Endothelial cell (in vitro differentiated cells): ENCODE results near the gene PACRG. TPM values are rescaled to one million over a fixed set of nuclear protein-coding genes. Genes with fewer than 3 reads are reported as not detected.

Source experiments
- DNase-seq: peaks from one replicate; pipeline ENCODE4 v3.0.0; 2021; ENCODE audit warnings: low spot score
- H3K27ac Mint-ChIP-seq: one replicate; pipeline ENCODE4 v1.8.0; 2021; ENCODE audit warnings: mixed read lengths, inconsistent platforms; ENCODE audit not compliant: unreplicated experiment
- H3K27me3 Mint-ChIP-seq: one replicate; pipeline ENCODE4 v1.8.0; 2021; ENCODE audit warnings: mild to moderate bottlenecking, moderate library complexity, mixed read lengths, inconsistent platforms; ENCODE audit not compliant: unreplicated experiment
- H3K36me3 Mint-ChIP-seq: one replicate; pipeline ENCODE4 v1.8.0; 2021; ENCODE audit warnings: mild to moderate bottlenecking, low read depth, mixed read lengths, inconsistent platforms; ENCODE audit not compliant: unreplicated experiment
- H3K4me1 Mint-ChIP-seq: one replicate; pipeline ENCODE4 v1.8.0; 2021; ENCODE audit warnings: mild to moderate bottlenecking, mixed read lengths, inconsistent platforms; ENCODE audit not compliant: unreplicated experiment
- H3K4me3 Mint-ChIP-seq: one replicate; pipeline ENCODE4 v1.8.0; 2021; ENCODE audit warnings: mild to moderate bottlenecking, mixed read lengths, inconsistent platforms; ENCODE audit not compliant: unreplicated experiment
- H3K9me3 Mint-ChIP-seq: one replicate; pipeline ENCODE4 v1.8.0; 2021; ENCODE audit warnings: mixed read lengths, inconsistent platforms; ENCODE audit not compliant: unreplicated experiment
- total RNA-seq: library from RNA; stranded (reverse); fragmentation: NEBNext Ultra II Directional; extraction: Animal tissue kit (Norgen Biotek cat#: 25700); gene quantifications from one replicate; pipeline ENCODE4 v1.2.1, GENCODE V29; 2021; ENCODE audit not compliant: unreplicated experiment
- TF ChIP-seq, protein P1 (sequence below): fragments of 200-600 bp; sonication (generic); IDR thresholded peaks from one replicate; pipeline ENCODE4 v1.5.0; 2021; ENCODE audit warnings: antibody characterized with exemption; ENCODE audit not compliant: unreplicated experiment

The PACRG gene
- total RNA-seq, 1 donor from 2014 or later: 1.1 TPM

DNA sequence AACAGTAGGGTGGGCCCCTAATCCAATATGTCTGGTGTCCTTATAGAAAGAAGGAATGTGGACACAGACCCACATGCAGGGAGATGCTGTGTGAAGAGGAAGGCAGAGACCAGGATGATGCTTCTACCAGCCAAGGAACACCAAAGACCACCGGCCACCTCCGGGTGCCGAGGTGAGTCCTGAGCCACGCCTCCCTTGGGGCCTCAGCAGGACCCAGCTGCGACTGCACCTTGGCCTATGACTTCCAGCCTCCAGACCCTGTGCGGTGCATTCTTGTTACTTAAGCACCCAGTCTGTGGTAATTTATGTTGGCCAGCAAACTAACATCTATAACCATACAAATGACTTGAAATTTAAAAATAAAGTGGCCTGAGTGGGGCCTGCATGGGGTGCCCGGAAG is 607.3 kb downstream of the PACRG start:
- peak overlapping the region; percentile 37 for H3K4me3 Mint-ChIP-seq
- H3K9me3 Mint-ChIP-seq: no peaks in the 10 kb centered on the region
- peaks cover 13% of the 10 kb centered on the region for H3K27me3 Mint-ChIP-seq
- peaks cover 66% of the 10 kb centered on the region for H3K4me1 Mint-ChIP-seq
- no peak for DNase-seq
- H3K36me3 Mint-ChIP-seq: no peaks in the 10 kb centered on the region
- H3K27ac Mint-ChIP-seq: peak overlapping the region; percentile 98
- TF ChIP-seq, protein P1, sequence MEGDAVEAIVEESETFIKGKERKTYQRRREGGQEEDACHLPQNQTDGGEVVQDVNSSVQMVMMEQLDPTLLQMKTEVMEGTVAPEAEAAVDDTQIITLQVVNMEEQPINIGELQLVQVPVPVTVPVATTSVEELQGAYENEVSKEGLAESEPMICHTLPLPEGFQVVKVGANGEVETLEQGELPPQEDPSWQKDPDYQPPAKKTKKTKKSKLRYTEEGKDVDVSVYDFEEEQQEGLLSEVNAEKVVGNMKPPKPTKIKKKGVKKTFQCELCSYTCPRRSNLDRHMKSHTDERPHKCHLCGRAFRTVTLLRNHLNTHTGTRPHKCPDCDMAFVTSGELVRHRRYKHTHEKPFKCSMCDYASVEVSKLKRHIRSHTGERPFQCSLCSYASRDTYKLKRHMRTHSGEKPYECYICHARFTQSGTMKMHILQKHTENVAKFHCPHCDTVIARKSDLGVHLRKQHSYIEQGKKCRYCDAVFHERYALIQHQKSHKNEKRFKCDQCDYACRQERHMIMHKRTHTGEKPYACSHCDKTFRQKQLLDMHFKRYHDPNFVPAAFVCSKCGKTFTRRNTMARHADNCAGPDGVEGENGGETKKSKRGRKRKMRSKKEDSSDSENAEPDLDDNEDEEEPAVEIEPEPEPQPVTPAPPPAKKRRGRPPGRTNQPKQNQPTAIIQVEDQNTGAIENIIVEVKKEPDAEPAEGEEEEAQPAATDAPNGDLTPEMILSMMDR: no peak

DNA sequence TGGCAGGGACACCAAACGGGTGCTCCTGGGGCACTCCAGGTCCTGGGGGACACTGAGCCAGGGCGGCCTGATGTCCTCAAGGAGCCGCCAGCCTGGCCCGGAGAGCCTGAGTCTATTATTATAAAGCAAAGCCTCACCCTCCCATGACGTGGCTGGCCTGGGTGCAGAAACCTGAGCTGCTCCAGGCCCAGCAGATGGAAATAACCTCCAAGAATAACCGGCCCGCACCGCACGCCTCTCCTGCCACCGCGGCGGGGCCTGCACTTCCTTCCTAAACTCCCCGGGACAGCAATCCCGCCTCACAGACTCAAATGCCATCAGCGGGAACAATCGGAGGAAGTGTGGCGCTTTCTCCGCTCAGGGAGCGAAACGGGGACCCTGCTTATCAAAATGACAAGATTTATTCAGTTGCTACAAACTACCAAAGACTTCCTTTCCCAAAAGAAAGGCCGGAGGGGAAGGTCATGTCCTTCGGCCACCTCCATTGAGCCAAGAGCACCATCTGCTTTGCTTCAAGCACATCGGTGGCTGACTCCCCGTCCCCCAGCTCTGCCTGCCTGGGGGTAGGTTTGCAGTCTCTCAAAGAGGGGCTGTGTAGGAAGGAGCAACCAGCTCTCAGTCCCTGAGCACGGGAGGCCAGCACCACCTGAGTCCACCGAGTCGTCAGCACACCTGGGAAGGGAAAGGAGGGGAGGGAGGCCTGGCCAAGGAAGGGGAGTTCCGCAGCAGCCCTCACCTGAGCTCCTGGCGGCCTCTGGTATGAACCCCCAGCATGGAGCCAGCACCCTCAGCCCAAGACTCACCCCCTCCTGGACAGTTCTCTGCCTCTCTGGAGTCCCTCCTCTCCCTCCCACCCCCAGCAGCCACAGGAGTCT is 608.1 kb downstream of the PACRG start:
- no peaks in the 10 kb centered on the region for H3K36me3 Mint-ChIP-seq
- peaks cover 10% of the 10 kb centered on the region for H3K27me3 Mint-ChIP-seq
- no peaks in the 10 kb centered on the region for H3K9me3 Mint-ChIP-seq
- peak overlapping the region; percentile 62 for H3K4me3 Mint-ChIP-seq
- DNase-seq: peak; percentile 86
- TF ChIP-seq, protein P1: no peak
- H3K27ac Mint-ChIP-seq: peak overlapping the region; percentile 98
- H3K4me1 Mint-ChIP-seq: peaks cover 62% of the 10 kb centered on the region

DNA sequence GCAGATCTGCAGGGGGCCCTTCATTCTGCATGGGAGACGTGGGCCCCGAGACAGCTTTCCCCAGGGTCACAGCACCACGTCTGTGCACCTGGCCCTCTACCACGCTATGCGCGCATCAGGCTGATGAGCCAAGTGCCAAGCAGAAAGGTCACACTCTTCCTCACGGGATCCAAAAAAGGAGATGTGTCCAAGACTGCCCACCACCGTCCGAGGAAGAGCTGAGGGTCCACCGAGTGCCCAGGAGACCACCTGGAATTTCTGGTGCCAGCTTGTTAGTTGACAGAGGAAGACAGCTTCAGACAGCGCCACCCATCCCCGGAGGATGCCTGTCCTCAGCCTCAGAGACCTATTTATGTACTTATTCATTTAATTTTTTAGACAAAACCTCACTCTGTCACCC is 609.2 kb downstream of the PACRG start:
- peak overlapping the region; percentile 98 for H3K27ac Mint-ChIP-seq

DNA sequence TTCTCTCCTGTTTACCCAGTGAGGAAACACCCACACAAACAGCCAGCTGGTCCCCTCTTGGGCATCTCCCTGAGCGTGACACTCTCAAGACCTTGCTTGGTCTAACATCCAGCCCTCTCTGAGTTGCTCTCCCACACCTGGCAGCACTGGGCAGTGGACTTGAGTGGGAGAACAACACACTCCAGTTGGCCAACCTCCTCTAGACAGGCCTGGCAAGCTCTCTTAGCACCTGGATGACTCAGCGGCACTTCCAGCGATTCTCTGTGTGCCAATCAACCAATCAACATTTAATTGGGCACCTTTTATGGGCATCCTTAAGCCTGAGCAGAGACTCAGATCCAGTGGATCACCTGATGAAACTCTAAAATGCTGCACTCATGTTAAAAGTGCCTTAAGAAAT is 610.2 kb downstream of the PACRG start:
- H3K27me3 Mint-ChIP-seq: peaks cover 10% of the 10 kb centered on the region
- no peak for DNase-seq
- H3K36me3 Mint-ChIP-seq: no peaks in the 10 kb centered on the region
- no peak overlapping the region for H3K27ac Mint-ChIP-seq
- TF ChIP-seq, protein P1: no peak
- H3K4me1 Mint-ChIP-seq: peaks cover 60% of the 10 kb centered on the region
- no peaks in the 10 kb centered on the region for H3K9me3 Mint-ChIP-seq
- H3K4me3 Mint-ChIP-seq: no peak overlapping the region

More for the DNA sequence above, 609.2 kb downstream of the PACRG start:
- H3K27me3 Mint-ChIP-seq: peaks cover 10% of the 10 kb centered on the region
- no peaks in the 10 kb centered on the region for H3K9me3 Mint-ChIP-seq
- no peaks in the 10 kb centered on the region for H3K36me3 Mint-ChIP-seq
- peaks cover 58% of the 10 kb centered on the region for H3K4me1 Mint-ChIP-seq
- DNase-seq: no peak
- H3K4me3 Mint-ChIP-seq: no peak overlapping the region
- TF ChIP-seq, protein P1: no peak
